NT2/D1 (cell line): Measurements from ENCODE around the gene CREB3L2.

Experiments
- SUZ12 ChIP-seq: IDR thresholded peaks from 2 replicates; pipeline ENCODE4 v1.6.1; 2011; ENCODE audit not compliant: insufficient read length, insufficient read depth; ENCODE audit errors: extremely low read depth
- YY1 ChIP-seq: IDR thresholded peaks from 2 replicates; pipeline ENCODE4 v1.6.1; 2011; ENCODE audit not compliant: insufficient read length, insufficient read depth
- ZNF274 ChIP-seq: IDR thresholded peaks from 2 replicates; pipeline ENCODE4 v1.6.1; 2011; ENCODE audit warnings: mild to moderate bottlenecking, low read depth, low read length

DNA sequence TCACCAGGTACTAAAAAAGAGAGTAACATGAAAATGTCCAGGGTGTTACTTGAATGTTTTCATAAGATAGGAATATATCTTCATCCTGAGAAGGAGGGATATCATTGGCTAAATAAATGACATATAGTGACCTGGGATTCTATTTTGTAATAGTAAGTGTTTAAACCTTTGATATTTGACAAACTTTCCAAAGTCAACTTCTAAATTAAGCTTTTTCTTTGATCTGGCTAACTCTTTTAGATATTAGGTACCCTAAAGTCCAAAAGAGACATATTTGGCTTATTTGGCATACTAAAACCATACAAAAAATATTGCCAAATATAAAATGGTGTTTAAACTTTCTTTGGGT is 22.4 kb upstream of the CREB3L2 start:
- TF ChIP-seq ZNF274 = no peak
- TF ChIP-seq YY1 = no peak
- no peak for TF ChIP-seq SUZ12
